Natural killer cell (primary cell): ENCODE data around the gene GEMIN4. TPM values are rescaled to one million over a fixed set of nuclear protein-coding genes. Genes with fewer than 3 reads are reported as not detected.

Experiments used
- ATAC-seq, 3 donors: fragments of 150-1000 bp in 2 of 3; fragments of 200-7000 bp in 1 of 3; cut with Tn5 transposase; 1 replicate in 1 of 3; 2 replicates in 2 of 3; pipeline ENCODE4 v1.10.0; 2021; ENCODE audit warnings: mild to moderate bottlenecking in 2 of 3, moderate library complexity in 2 of 3
- DNase-seq, 2 donors: peaks; one replicate each; pipeline versions ENCODE4 v3.0.0 to v3.0.0-alpha.2; 2013 to 2021; ENCODE audit warnings: mixed read lengths in 1 of 2
- H3K27ac ChIP-seq: one replicate; pipeline ENCODE4 v1.5.1; 2013; ENCODE audit warnings: mild to moderate bottlenecking, low read length
- H3K27me3 ChIP-seq: one replicate; pipeline ENCODE4 v1.6.1; 2013; ENCODE audit warnings: low read length; ENCODE audit not compliant: control insufficient read depth, insufficient read depth
- H3K36me3 ChIP-seq: one replicate; pipeline ENCODE4 v1.6.1; 2013; ENCODE audit warnings: low read length; ENCODE audit not compliant: control insufficient read depth, insufficient read depth
- H3K4me1 ChIP-seq: one replicate; pipeline ENCODE4 v1.6.1; 2013; ENCODE audit warnings: low read length; ENCODE audit not compliant: control insufficient read depth, insufficient read depth
- H3K4me3 ChIP-seq: one replicate; pipeline ENCODE4 v1.5.1; 2013; ENCODE audit warnings: low read length
- H3K9me3 ChIP-seq: one replicate; pipeline ENCODE4 v1.6.1; 2013; ENCODE audit warnings: low read length; ENCODE audit not compliant: control insufficient read depth, insufficient read depth
- H3K27ac Mint-ChIP-seq, 2 donors: one replicate each; pipeline ENCODE4 v1.8.0; 2022; ENCODE audit warnings: mild to moderate bottlenecking in 2 of 2, mixed read lengths in 2 of 2, moderate library complexity in 1 of 2
- H3K27me3 Mint-ChIP-seq, 2 donors: one replicate each; pipeline ENCODE4 v1.8.0; 2022; ENCODE audit warnings: low read depth in 2 of 2, mixed read lengths in 2 of 2
- H3K36me3 Mint-ChIP-seq: one replicate; pipeline ENCODE4 v1.8.0; 2022; ENCODE audit warnings: mixed read lengths
- H3K4me1 Mint-ChIP-seq, 2 donors: one replicate each; pipeline ENCODE4 v1.8.0; 2022; ENCODE audit warnings: mixed read lengths in 2 of 2
- H3K4me3 Mint-ChIP-seq: one replicate; pipeline ENCODE4 v1.8.0; 2022; ENCODE audit warnings: mild to moderate bottlenecking, moderate library complexity, mixed read lengths
- H3K9me3 Mint-ChIP-seq, 2 donors: one replicate each; pipeline ENCODE4 v1.8.0; 2022; ENCODE audit warnings: mixed read lengths in 2 of 2
- WGBS: methylation state at CpG from one replicate; pipeline ENCODE4 v1.1.7; 2013; ENCODE audit warnings: missing lambda C conversion rate; ENCODE audit not compliant: insufficient coverage; 5-methylcytosine and 5-hydroxymethylcytosine counted together
- intact Hi-C: fragments of 100-400 bp; cut with micrococcal nuclease; formaldehyde crosslinking; loops from one replicate; pipeline ENCODE4 v1.14.2; 2022
- total RNA-seq, 4 donors: library from RNA; stranded (reverse); fragments of 120-200 nt in 1 of 4; gene quantifications; one replicate each; pipeline versions ENCODE4 v1.2.3 to v1.2.4, GENCODE V29; 2013 to 2022
- TF ChIP-seq, protein P1 (sequence below): fragments of 200-600 bp; IDR thresholded peaks from one replicate; pipeline ENCODE4 v1.8.0; 2022; ENCODE audit warnings: antibody characterized with exemption

The GEMIN4 gene
- total RNA-seq, 3 donors from 2014 or later (not counting 1 experiment from before 2014, with no cell fraction given): 13.7 to 17.1 (median 13.7) TPM

DNA sequence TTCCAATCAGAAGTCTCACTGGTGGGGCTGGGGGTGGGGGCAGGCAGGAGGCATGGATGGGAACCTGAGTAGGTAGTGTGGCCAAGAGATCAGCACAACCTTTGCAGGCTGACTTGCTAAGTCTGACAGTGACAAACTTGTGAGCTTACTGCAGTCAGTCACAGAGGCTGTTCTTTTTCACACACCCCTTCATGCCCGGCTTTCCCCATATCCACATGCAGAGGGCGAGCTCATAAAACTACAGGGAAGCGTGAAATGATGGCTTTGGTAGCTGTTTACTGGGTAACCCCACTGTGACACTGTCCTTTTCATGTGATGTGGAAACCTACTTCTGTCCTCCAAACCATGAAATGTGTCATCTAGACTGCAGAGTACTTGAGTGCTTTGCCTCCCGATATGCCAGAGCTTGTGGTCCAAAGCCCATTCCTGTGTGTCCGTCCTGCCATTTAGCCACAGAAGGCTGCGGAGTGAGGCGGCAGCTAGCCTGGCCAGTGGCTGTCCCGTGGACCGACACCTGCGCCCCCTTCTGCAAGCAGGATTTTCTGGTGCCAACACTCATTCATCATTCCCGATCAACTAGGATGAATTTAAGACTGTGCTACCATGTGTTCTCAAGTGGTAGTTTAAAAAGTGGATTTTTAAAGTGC is 9.8 kb downstream of the GEMIN4 start:
- no peak for DNase-seq
- no peaks in the 10 kb centered on the region for H3K27me3 ChIP-seq
- Mint-ChIP-seq H3K9me3 (no peaks in the 10 kb centered on the region), H3K27ac (no peak overlapping the region), H3K4me1 (peaks cover 0 to 5% of the 10 kb centered on the region in 2 donors), H3K4me3 (no peak overlapping the region), H3K36me3 (no peaks in the 10 kb centered on the region), H3K27me3 (no peaks in the 10 kb centered on the region)
- 95% methylated on average over 10 of the region's 11 CpGs for WGBS
- H3K4me1 ChIP-seq: no peaks in the 10 kb centered on the region
- H3K36me3 ChIP-seq: peaks cover 31% of the 10 kb centered on the region
- no peak overlapping the region for H3K27ac ChIP-seq
- H3K4me3 ChIP-seq: no peak overlapping the region
- intact Hi-C loops: no loop called here
- ATAC-seq: no peak
- no peaks in the 10 kb centered on the region for H3K9me3 ChIP-seq
- TF ChIP-seq, protein P1, sequence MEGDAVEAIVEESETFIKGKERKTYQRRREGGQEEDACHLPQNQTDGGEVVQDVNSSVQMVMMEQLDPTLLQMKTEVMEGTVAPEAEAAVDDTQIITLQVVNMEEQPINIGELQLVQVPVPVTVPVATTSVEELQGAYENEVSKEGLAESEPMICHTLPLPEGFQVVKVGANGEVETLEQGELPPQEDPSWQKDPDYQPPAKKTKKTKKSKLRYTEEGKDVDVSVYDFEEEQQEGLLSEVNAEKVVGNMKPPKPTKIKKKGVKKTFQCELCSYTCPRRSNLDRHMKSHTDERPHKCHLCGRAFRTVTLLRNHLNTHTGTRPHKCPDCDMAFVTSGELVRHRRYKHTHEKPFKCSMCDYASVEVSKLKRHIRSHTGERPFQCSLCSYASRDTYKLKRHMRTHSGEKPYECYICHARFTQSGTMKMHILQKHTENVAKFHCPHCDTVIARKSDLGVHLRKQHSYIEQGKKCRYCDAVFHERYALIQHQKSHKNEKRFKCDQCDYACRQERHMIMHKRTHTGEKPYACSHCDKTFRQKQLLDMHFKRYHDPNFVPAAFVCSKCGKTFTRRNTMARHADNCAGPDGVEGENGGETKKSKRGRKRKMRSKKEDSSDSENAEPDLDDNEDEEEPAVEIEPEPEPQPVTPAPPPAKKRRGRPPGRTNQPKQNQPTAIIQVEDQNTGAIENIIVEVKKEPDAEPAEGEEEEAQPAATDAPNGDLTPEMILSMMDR: no peak

DNA sequence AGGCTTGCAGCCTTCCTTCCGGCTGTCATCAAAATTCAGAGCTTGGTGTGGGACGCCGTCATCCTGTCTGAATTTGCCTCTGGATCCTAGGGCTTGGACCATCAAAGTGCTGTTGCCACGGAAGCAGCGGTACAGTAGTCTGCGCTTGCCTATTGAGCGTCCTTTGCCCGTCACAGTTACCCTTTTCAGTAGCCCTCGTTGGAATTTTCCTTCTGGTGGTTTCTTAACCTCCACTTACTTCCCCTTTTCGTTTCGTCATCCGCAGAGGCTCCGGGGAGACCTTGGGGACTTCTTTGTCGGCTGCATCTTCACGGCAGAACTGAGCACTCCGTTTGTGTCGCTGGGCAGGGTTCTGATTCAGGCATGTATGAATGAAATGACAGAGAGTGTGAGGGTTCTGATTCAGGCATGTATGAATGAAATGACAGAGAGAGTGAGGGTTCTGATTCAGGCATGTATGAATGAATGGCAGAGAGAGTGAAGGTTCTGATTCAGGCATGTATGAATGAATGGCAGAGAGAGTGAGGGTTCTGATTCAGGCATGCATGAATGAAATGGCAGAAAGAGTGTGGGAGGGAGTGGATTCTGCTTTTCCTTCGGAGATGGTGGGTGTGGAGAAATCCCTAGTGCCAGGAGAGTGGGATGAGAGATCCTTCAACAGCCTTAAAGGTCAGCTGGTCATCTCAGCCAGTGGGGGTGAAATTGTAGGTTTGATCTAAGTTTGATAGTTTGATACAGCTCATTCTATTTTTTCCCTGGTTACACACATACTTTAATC is 11.6 kb downstream of the GEMIN4 start:
- Mint-ChIP-seq H3K4me3 (no peak overlapping the region), H3K36me3 (no peaks in the 10 kb centered on the region), H3K9me3 (no peaks in the 10 kb centered on the region), H3K4me1 (peaks cover 0 to 5% of the 10 kb centered on the region in 2 donors), H3K27ac (peak overlapping the region in 1 of 2 donors; percentile 70), H3K27me3 (no peaks in the 10 kb centered on the region)
- peak overlapping the region; percentile 56 for H3K27ac ChIP-seq
- TF ChIP-seq, protein P1: no peak
- peak in 1 of 2 donors; percentile 45 for DNase-seq
- WGBS: 23% methylated on average over 18 of the region's 18 CpGs
- H3K9me3 ChIP-seq: no peaks in the 10 kb centered on the region
- H3K27me3 ChIP-seq: no peaks in the 10 kb centered on the region
- ATAC-seq: peak; percentile 36 to 61 (median 45)
- H3K4me3 ChIP-seq: no peak overlapping the region
- peaks cover 14% of the 10 kb centered on the region for H3K36me3 ChIP-seq
- no peaks in the 10 kb centered on the region for H3K4me1 ChIP-seq
- intact Hi-C loops: no loop called here

DNA sequence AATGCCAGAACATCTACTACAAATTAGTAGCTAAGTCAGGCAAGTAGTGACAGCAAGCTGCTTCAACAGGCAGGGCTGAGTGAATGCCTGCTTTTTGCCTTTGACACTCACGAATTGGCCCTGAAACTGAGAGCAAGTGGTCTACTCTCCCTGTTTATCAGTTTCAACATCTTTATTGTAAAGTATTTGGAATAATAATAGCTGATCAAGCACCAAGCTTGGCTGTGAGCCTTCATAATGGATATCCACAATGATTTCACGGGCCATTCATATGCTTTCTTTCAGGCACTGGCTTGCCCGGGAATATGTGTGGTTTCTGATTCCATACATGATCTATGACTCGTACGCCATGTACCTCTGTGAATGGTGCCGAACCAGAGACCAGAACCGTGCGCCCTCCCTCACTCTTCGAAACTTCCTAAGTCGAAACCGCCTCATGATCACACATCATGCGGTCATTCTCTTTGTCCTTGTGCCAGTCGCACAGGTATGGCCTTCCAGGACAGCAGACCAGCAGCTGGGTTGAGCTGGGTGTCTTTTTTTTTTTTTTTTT is 14.4 kb downstream of the GEMIN4 start:
- no peaks in the 10 kb centered on the region for H3K9me3 ChIP-seq

More for the DNA sequence above, 14.4 kb downstream of the GEMIN4 start:
- no peaks in the 10 kb centered on the region for H3K27me3 ChIP-seq
- Mint-ChIP-seq H3K27me3 (no peaks in the 10 kb centered on the region), H3K4me1 (peaks cover 8 to 19% of the 10 kb centered on the region in 2 donors), H3K4me3 (no peak overlapping the region), H3K9me3 (no peaks in the 10 kb centered on the region), H3K36me3 (no peaks in the 10 kb centered on the region), H3K27ac (no peak overlapping the region)
- intact Hi-C loops: no loop called here
- ATAC-seq: no peak
- peaks cover 6% of the 10 kb centered on the region for H3K4me1 ChIP-seq
- no peaks in the 10 kb centered on the region for H3K36me3 ChIP-seq
- WGBS: 98% methylated on average over 12 of the region's 13 CpGs
- TF ChIP-seq, protein P1: no peak
- DNase-seq: no peak
- H3K27ac ChIP-seq: no peak overlapping the region
- H3K4me3 ChIP-seq: no peak overlapping the region
